BE2C (cell line): ENCODE measurements around the gene RBM48. TPM values are rescaled to one million over a fixed set of nuclear protein-coding genes. Genes with fewer than 3 reads are reported as not detected.
"Not testable (repeated sequence)": the region's sequence is repeated elsewhere in the genome, so short reads cannot be mapped to it uniquely, and the experiment has no call there.

ENCODE experiments used
- DNase-seq: peaks from one replicate; pipeline ENCODE4 v3.0.0-alpha.2; 2020
- H3K27me3 ChIP-seq: fragments of 250-450 bp; sonication (Bioruptor Pico); 2 replicates; pipeline ENCODE4 v1.5.1; 2020; ENCODE audit warnings: mild to moderate bottlenecking
- H3K36me3 ChIP-seq: fragments of 250-450 bp; sonication (Bioruptor Pico); 2 replicates; pipeline ENCODE4 v1.5.1; 2020; ENCODE audit warnings: mild to moderate bottlenecking
- H3K4me1 ChIP-seq: fragments of 250-450 bp; sonication (Bioruptor Pico); 2 replicates; pipeline ENCODE4 v1.5.1; 2020
- H3K4me3 ChIP-seq: 2 replicates; pipeline ENCODE4 v1.5.1; 2011; ENCODE audit warnings: low read depth, low read length
- H3K9me3 ChIP-seq: fragments of 250-450 bp; sonication (Bioruptor Pico); 2 replicates; pipeline ENCODE4 v1.5.1; 2020
- CTCF ChIP-seq: IDR thresholded peaks from 2 replicates; pipeline ENCODE4 v1.5.1; 2012; ENCODE audit warnings: mild to moderate bottlenecking, low read depth, low read length
- polyA plus RNA-seq: library from polyadenylated mRNA; unstranded; fragments of >200 nt; gene quantifications from one replicate; pipeline ENCODE4 v1.2.1, GENCODE V29; 2012; ENCODE audit warnings: low read depth, missing spikeins; ENCODE audit not compliant: insufficient read length, insufficient read depth

Gene RBM48
- 22.4 TPM for polyA plus RNA-seq

- TF ChIP-seq CTCF: peak; percentile 31
- H3K27me3 ChIP-seq: no peaks in the 10 kb centered on the region
- no peaks in the 10 kb centered on the region for H3K9me3 ChIP-seq
- H3K36me3 ChIP-seq: peaks cover 17% of the 10 kb centered on the region
- no peaks in the 10 kb centered on the region for H3K4me1 ChIP-seq
- DNase-seq: peak; percentile 96
- peak within 1 kb of the TSS; percentile 90 for H3K4me3 ChIP-seq
Observed at GRCh38 chr7:92528188-92528957, at the start of gene RBM48, which contains the start of gene PEX1. Gene RBM48, plus strand, starts transcription at chr7:92528795. Its CDS starts 19 bp downstream, at chr7:92528814. Gene PEX1, minus strand, starts transcription at chr7:92528520. Its CDS starts 85 bp downstream, at chr7:92528435.

DNA sequence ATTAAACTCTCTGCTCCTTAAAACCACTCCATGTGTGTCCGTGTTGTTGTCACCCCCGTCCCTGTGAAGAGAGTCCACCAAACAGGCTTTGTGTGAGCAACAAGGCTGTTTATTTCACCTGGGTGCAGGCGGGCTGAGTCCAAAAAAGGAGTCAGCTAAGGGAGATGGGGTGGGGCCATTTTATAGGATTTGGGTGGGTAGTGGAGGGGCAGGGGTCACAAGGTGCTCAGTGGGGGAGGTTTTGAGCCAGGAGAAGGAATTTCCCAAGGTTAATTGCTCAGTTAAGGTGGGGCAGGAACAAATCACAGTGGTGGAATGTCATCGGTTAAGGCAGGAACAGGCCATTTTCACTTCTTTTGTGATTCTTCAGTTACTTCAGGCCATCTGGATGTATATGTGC, 49.4 kb upstream of the RBM48 start:
- H3K36me3 ChIP-seq, H3K9me3 ChIP-seq, H3K4me3 ChIP-seq, H3K4me1 ChIP-seq, H3K27me3 ChIP-seq, DNase-seq: not testable (repeated sequence)

GRCh38 chr7:92483624-92484023, 45.0 kb upstream of the RBM48 start:
- not testable (repeated sequence) for H3K4me1 ChIP-seq, DNase-seq, H3K9me3 ChIP-seq, H3K27me3 ChIP-seq, H3K36me3 ChIP-seq, H3K4me3 ChIP-seq

DNA sequence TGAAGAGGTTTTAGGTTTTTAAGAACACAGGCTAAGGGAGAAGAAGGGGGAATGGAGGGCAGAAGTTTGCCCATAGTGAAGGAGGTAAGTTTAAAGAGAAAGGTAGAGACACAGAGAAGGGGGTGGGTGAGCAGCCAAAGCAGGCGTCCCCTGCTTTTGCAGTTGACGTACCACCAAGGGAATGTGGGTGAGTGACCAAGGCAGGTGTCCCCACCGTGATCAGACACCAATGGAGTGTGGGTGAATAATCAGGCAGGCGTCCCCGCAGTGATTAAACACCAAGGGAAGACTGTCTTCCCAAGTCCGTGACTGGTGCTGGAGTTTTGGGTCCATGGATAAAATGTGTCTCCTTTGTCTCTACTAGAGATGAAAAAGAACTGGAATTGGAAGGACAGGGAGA, 44.4 kb upstream of the RBM48 start:
- H3K36me3 ChIP-seq, DNase-seq, H3K4me1 ChIP-seq, H3K4me3 ChIP-seq, H3K27me3 ChIP-seq, H3K9me3 ChIP-seq: not testable (repeated sequence)

- no peak for TF ChIP-seq CTCF
- Histone ChIP-seq H3K27me3 (no peaks in the 10 kb centered on the region), H3K4me1 (no peaks in the 10 kb centered on the region), H3K9me3 (no peaks in the 10 kb centered on the region), H3K36me3 (no peaks in the 10 kb centered on the region; the same call in 1 of the 2 replicates), H3K4me3 (no peak overlapping the region)
- no peak for DNase-seq
Observed at GRCh38 chr7:92485267-92485892, 43.2 kb upstream of the RBM48 start.

DNA sequence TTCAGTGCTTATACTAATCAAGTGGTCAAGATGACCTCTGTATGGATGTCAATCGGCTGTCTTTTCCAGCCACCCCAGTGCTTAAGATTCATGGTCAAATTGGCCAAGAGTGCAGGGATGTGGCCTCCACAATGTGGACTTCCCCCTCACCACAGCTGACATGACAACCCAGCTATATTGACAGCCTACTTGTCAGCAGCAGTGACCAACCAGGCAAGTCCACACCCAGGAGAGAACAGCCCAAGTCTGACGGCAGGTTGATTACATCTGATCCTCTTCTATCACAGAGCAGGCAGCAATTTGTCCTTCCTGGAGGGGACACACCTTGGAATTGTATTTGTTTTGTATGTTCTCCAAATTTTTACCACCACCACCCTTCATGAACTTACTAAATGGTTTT, 42.6 kb upstream of the RBM48 start:
- no peaks in the 10 kb centered on the region for H3K27me3 ChIP-seq
- DNase-seq: no peak
- H3K36me3 ChIP-seq: peaks cover 2% of the 10 kb centered on the region
- no peak for TF ChIP-seq CTCF
- H3K4me1 ChIP-seq: no peaks in the 10 kb centered on the region
- no peaks in the 10 kb centered on the region for H3K9me3 ChIP-seq
- no peak overlapping the region for H3K4me3 ChIP-seq

GRCh38 chr7:92487804-92488203, 40.8 kb upstream of the RBM48 start:
- TF ChIP-seq CTCF: no peak
- Histone ChIP-seq H3K4me1 (no peaks in the 10 kb centered on the region), H3K9me3 (no peaks in the 10 kb centered on the region), H3K4me3 (no peak overlapping the region), H3K36me3 (peaks cover 5% of the 10 kb centered on the region), H3K27me3 (no peaks in the 10 kb centered on the region)
- no peak for DNase-seq
